Amniotic stem cell (primary cell): Measurements from ENCODE around the gene TMEM181.
"Not testable (repeated sequence)": the region's sequence is repeated elsewhere in the genome, so short reads cannot be mapped to it uniquely, and the experiment has no call there.

Experiments
- DNase-seq: peaks from one replicate; lab custom pipeline; 2025; lab: John Stamatoyannopoulos, UW

Gene TMEM181

GRCh38 chr6:158663625-158664165 lies 103.8 kb downstream of the TMEM181 start:
- DNase-seq: no peak

- no peak for DNase-seq
Observed at GRCh38 chr6:158665332-158665731, 105.4 kb downstream of the TMEM181 start.

- no peak for DNase-seq
Observed at GRCh38 chr6:158666628-158667359, 106.9 kb downstream of the TMEM181 start.

GRCh38 chr6:158667360-158667981 lies 107.6 kb downstream of the TMEM181 start:
- no peak for DNase-seq

- no peak for DNase-seq
Observed at GRCh38 chr6:158668707-158669103, 108.8 kb downstream of the TMEM181 start.

- DNase-seq: no peak
Observed at GRCh38 chr6:158669145-158670035, 109.5 kb downstream of the TMEM181 start.

- DNase-seq: not testable (repeated sequence)
Observed at GRCh38 chr6:158672119-158672518, 112.2 kb downstream of the TMEM181 start.

- no peak for DNase-seq
Observed at GRCh38 chr6:158672726-158673125, 112.8 kb downstream of the TMEM181 start.

GRCh38 chr6:158674342-158675131 lies 114.6 kb downstream of the TMEM181 start:
- DNase-seq: no peak

GRCh38 chr6:158677094-158677493 lies 117.2 kb downstream of the TMEM181 start:
- not testable (repeated sequence) for DNase-seq

- DNase-seq: no peak
Observed at GRCh38 chr6:158677906-158678578, 118.2 kb downstream of the TMEM181 start.

- DNase-seq: no peak
Observed at GRCh38 chr6:158680015-158680414, 120.1 kb downstream of the TMEM181 start.

- DNase-seq: no peak
Observed at GRCh38 chr6:158680481-158680880, 120.6 kb downstream of the TMEM181 start.

GRCh38 chr6:158684311-158684710 lies 124.4 kb downstream of the TMEM181 start:
- no peak for DNase-seq

GRCh38 chr6:158684745-158685324 lies 124.9 kb downstream of the TMEM181 start:
- DNase-seq: no peak
